BLaER1 treated with 17β-estradiol and CSF1 and Interleukin-3, amounts not matched to agents 10 nM and 100 nM (cell line): ENCODE results near the gene TMEM127.

ENCODE experiments used
- H3K27ac ChIP-seq, 11 experiments: shearing (Covaris generic); formaldehyde crosslinking; 2 replicates each; pipeline ENCODE4 v1.8.1; 2022
- H3K27me3 ChIP-seq, 11 experiments: shearing (Covaris generic); formaldehyde crosslinking; 2 replicates each; pipeline ENCODE4 v1.8.1; 2022
- H3K36me3 ChIP-seq, 11 experiments: shearing (Covaris generic); formaldehyde crosslinking; 2 replicates each; pipeline ENCODE4 v1.8.1; 2022
- H3K4me1 ChIP-seq, 10 experiments: shearing (Covaris generic); formaldehyde crosslinking; 2 replicates each; pipeline ENCODE4 v1.8.1; 2022
- H3K4me2 ChIP-seq, 11 experiments: shearing (Covaris generic); formaldehyde crosslinking; 2 replicates each; pipeline ENCODE4 v1.8.1; 2022
- H3K4me3 ChIP-seq, 10 experiments: shearing (Covaris generic); formaldehyde crosslinking; 2 replicates each; pipeline ENCODE4 v1.8.1; 2022
- H3K9ac ChIP-seq, 11 experiments: shearing (Covaris generic); formaldehyde crosslinking; 2 replicates each; pipeline ENCODE4 v1.8.1; 2022
- H3K9me3 ChIP-seq, 11 experiments: shearing (Covaris generic); formaldehyde crosslinking; replicated peaks in 1 of 11; 2 replicates each; pipeline ENCODE4 v1.8.1; 2022
- H4K20me1 ChIP-seq, 11 experiments: shearing (Covaris generic); formaldehyde crosslinking; 2 replicates each; pipeline ENCODE4 v1.8.1; 2022
- Cebpa-rat ChIP-seq, 11 experiments: shearing (Covaris generic); IDR thresholded peaks; 2 replicates each; pipeline ENCODE4 v1.8.1; 2022

Gene TMEM127

GRCh38 chr2:96267159-96267971 lies 1.6 kb upstream of the TMEM127 start:
- peak overlapping the region; percentile 78 to 96 (median 92) for H3K4me3 ChIP-seq
- H3K9me3 ChIP-seq = no peaks in the 10 kb centered on the region
- H3K4me1 ChIP-seq = peaks cover 25 to 36% (median 31%) of the 10 kb centered on the region in 10 experiments
- H3K9ac ChIP-seq = peak overlapping the region; percentile 84 to 96 (median 93)
- no peak for TF ChIP-seq Cebpa-rat (IDR thresholded peaks at IDR 0.05)
- H3K4me2 ChIP-seq = peak overlapping the region; percentile 79 to 98 (median 93)
- H3K36me3 ChIP-seq = peaks cover 67 to 74% (median 73%) of the 10 kb centered on the region in 11 experiments
- H3K27me3 ChIP-seq = no peaks in the 10 kb centered on the region
- peak overlapping the region in 6 of 11 experiments; percentile 82 to 91 (median 89); a peak in 10 of 22 replicates for H3K27ac ChIP-seq
- peaks cover 35 to 91% (median 75%) of the 10 kb centered on the region in 11 experiments; a peak in 21 of 22 replicates for H4K20me1 ChIP-seq

DNA sequence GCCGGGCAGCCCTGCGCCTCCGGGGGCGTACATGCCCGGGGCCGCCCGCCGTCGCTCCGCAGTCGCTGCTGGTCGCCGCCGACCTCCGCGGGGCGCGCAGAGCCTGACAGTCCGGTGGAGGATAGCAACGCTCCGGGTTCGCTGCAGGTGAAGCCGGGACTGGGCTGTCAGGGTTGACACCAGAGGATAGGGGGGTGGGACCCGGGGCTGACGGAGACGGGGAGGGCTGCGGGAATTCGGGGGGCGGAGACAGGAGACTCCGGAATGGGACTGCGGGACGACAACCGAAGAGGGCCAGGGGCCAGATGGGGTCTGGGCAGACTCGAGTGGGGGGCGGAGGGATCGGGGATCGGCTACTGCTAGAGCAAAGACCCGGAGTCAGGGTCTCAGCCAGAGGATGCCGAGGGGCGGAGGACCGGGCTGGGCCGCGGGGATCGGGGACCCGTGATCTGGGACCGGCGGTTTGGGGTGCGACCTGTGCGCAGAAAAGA lies 403 bp downstream of the TMEM127 start:
- Histone ChIP-seq H3K4me3 (peak overlapping the region; percentile 78 to 96 (median 92)), H3K4me2 (peak overlapping the region; percentile 91 to 99 (median 96)), H3K4me1 (peaks cover 38 to 56% (median 46%) of the 10 kb centered on the region in 10 experiments), H3K27me3 (no peaks in the 10 kb centered on the region), H3K9me3 (no peaks in the 10 kb centered on the region), H3K9ac (peak overlapping the region; percentile 84 to 96 (median 93)), H3K27ac (peak overlapping the region; percentile 79 to 92 (median 89)), H3K36me3 (peaks cover 59 to 70% (median 66%) of the 10 kb centered on the region in 11 experiments), H4K20me1 (peaks cover 34 to 91% (median 78%) of the 10 kb centered on the region in 11 experiments; a peak in 21 of 22 replicates)
- TF ChIP-seq Cebpa-rat (IDR thresholded peaks at IDR 0.05) = no peak

DNA sequence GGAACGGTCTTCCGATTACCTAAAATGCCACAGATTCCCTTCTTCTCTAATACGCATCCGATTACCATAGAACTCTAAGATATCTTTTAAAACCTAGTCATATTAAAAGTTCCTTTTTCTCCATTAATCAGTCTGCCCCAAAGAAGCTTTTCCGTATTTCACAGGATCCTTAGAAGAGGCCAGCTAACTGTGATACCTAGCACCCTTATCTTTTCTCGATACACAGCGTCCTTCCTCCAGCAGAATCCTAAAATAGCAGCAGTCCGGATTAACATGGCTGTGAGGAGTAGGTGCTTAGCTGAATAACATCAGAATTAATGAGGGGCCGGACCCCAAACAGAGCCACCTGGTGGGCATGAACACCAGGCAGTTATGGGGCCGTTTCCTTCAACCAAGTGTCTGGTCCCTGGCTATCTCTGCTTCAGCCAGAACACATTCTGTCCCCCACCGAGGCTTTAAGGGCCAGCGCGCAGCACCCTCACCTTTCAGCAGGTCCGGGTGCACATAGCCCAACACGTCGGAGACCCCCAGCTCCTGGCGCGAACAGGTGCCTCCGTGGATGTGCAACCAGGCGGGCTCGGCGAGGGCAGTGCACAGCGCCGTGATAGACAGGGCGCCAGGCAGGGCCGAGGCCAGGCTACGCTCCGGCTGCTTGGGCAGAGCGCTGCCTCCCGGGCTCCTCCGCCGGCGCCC lies 995 bp downstream of the TMEM127 start:
- H3K4me3 ChIP-seq = peak overlapping the region; percentile 78 to 96 (median 92)
- H4K20me1 ChIP-seq = peaks cover 34 to 94% (median 84%) of the 10 kb centered on the region in 11 experiments; a peak in 21 of 22 replicates
- no peaks in the 10 kb centered on the region for H3K27me3 ChIP-seq
- peaks cover 44 to 62% (median 52%) of the 10 kb centered on the region in 10 experiments for H3K4me1 ChIP-seq
- peak overlapping the region; percentile 79 to 92 (median 89) for H3K27ac ChIP-seq
- H3K9ac ChIP-seq = peak overlapping the region; percentile 84 to 96 (median 93)
- H3K9me3 ChIP-seq = no peaks in the 10 kb centered on the region
- H3K4me2 ChIP-seq = peak overlapping the region; percentile 91 to 99 (median 96)
- no peak for TF ChIP-seq Cebpa-rat (IDR thresholded peaks at IDR 0.05)
- H3K36me3 ChIP-seq = peaks cover 53 to 69% (median 65%) of the 10 kb centered on the region in 11 experiments

DNA sequence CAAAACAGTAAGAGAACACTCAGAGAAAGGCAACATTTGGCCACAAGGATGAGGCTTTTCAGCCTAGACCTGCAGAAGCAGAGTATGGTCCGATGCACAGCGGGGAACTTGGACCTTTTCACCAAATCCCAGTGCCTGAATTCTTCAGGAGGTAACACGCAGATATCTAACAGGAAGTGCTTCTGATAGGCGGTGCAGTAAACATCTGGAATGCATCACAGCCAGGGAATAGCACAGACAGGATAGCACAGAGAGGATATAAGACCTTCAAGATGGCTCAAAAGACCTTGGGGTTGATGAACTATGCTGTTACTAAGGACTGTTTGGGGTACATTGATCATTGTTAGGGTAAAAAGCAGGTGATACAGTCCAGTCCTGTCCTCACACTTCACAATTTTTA lies 1.7 kb downstream of the TMEM127 start:
- Histone ChIP-seq H3K9ac (peak overlapping the region; percentile 84 to 96 (median 93)), H3K27me3 (no peaks in the 10 kb centered on the region), H3K4me3 (peak overlapping the region; percentile 78 to 96 (median 92); a peak in 19 of 20 replicates), H3K9me3 (no peaks in the 10 kb centered on the region), H3K36me3 (peaks cover 53 to 69% (median 65%) of the 10 kb centered on the region in 11 experiments), H3K4me1 (peaks cover 51 to 69% (median 59%) of the 10 kb centered on the region in 10 experiments), H3K4me2 (peak overlapping the region; percentile 91 to 99 (median 96)), H4K20me1 (peaks cover 34 to 94% (median 78%) of the 10 kb centered on the region in 11 experiments; a peak in 21 of 22 replicates), H3K27ac (peak overlapping the region in 5 of 11 experiments; percentile 79 to 92 (median 88); a peak in 7 of 22 replicates)
- TF ChIP-seq Cebpa-rat (IDR thresholded peaks at IDR 0.05) = no peak

DNA sequence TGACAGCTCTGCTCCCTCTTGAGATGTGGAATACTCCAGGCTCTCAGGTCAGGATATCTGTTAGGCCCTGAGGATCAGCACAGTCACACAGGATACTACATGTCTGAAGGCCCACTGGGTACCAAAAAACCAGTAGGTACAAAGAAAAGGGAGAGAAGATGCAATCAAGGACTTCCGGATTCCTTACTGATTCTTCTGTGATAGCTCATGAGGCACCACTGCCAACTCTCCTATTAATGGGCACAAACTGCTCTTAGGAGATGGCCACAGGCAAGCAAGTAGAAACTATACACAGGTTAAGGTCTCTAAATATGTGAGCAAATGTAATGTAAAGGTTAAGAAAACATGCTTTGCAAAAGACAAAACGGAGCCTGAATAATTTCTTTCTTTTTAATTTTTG lies 3.5 kb downstream of the TMEM127 start:
- Histone ChIP-seq H3K36me3 (peaks cover 45 to 63% (median 58%) of the 10 kb centered on the region in 11 experiments), H4K20me1 (peaks cover 29 to 95% (median 63%) of the 10 kb centered on the region in 11 experiments; a peak in 21 of 22 replicates), H3K4me2 (peak overlapping the region in 4 of 11 experiments; percentile 88 to 95 (median 92); a peak in 6 of 22 replicates), H3K4me1 (peaks cover 65 to 79% (median 71%) of the 10 kb centered on the region in 10 experiments), H3K9me3 (no peaks in the 10 kb centered on the region), H3K27ac (peak overlapping the region in 1 of 11 experiments; percentile 90; a peak in 1 of 22 replicates), H3K27me3 (no peaks in the 10 kb centered on the region), H3K4me3 (no peak overlapping the region), H3K9ac (peak overlapping the region in 6 of 11 experiments; percentile 14 to 75 (median 64); a peak in 4 of 22 replicates)
- TF ChIP-seq Cebpa-rat (IDR thresholded peaks at IDR 0.05) = no peak

GRCh38 chr2:96261328-96262003 lies 4.3 kb downstream of the TMEM127 start:
- Histone ChIP-seq H3K9ac (peak overlapping the region; percentile 21 to 75 (median 60); a peak in 19 of 22 replicates), H3K27ac (peak overlapping the region in 10 of 11 experiments; percentile 19 to 90 (median 76); a peak in 19 of 22 replicates), H3K9me3 (no peaks in the 10 kb centered on the region), H3K27me3 (no peaks in the 10 kb centered on the region), H3K4me1 (peaks cover 65 to 83% (median 72%) of the 10 kb centered on the region in 10 experiments), H3K4me2 (peak overlapping the region; percentile 32 to 95 (median 88); a peak in 21 of 22 replicates), H4K20me1 (peaks cover 25 to 94% (median 55%) of the 10 kb centered on the region in 11 experiments; a peak in 20 of 22 replicates), H3K4me3 (peak overlapping the region in 3 of 10 experiments; percentile 22 to 36 (median 26); a peak in 5 of 20 replicates), H3K36me3 (peaks cover 43 to 62% (median 56%) of the 10 kb centered on the region in 11 experiments)
- no peak for TF ChIP-seq Cebpa-rat (IDR thresholded peaks at IDR 0.05)

DNA sequence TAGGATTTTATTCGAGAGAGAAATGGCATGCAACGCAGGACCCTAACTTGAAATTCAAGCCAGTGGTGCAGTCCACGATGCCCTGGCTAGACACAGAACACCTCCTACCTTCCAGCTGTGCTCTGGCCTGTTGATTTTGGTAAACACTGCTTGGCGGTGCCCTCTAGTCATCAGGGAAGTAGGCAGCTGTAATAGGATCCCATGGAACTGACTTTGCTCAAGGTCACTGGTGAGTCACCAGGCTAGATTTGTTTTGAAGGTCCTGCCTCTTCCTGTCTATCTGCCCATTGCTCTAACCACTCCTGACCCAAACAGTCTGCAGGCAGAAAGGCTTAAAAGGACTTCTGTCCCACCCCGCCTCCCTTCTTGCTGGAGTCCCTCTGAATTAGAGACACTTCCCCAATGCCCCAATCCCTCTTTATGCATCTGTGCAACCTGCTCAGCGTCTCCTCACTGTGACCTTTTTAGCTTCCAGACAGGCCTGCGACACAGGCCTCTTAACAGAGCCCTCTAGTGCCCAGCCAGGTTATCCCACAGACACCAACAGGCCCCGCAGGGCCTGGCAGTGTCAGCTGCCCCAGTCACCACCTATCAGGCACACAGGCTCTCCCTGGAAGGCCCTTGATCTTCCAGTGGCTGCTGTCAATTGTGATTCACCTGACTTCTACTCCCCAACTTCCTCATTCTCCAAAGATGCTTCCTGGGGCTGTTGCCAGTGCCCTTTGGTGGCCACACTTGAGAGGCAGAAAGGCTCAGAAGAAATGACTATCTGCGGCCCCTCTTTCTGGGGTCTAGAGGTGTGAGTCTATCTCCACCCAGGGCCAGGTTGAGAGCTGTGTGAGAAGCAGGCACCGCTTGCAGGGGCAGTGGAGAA lies 5.2 kb downstream of the TMEM127 start:
- no peak for TF ChIP-seq Cebpa-rat (IDR thresholded peaks at IDR 0.05)
- peak overlapping the region; percentile 21 to 75 (median 60); a peak in 20 of 22 replicates for H3K9ac ChIP-seq
- peaks cover 50 to 71% (median 63%) of the 10 kb centered on the region in 11 experiments for H3K36me3 ChIP-seq
- no peaks in the 10 kb centered on the region for H3K9me3 ChIP-seq
- peak overlapping the region; percentile 32 to 95 (median 88) for H3K4me2 ChIP-seq
- H3K27me3 ChIP-seq = no peaks in the 10 kb centered on the region
- peak overlapping the region; percentile 19 to 90 (median 71); a peak in 21 of 22 replicates for H3K27ac ChIP-seq
- peaks cover 25 to 100% (median 54%) of the 10 kb centered on the region in 11 experiments; a peak in 20 of 22 replicates for H4K20me1 ChIP-seq
- H3K4me3 ChIP-seq = peak overlapping the region in 4 of 10 experiments; percentile 31 to 39 (median 34); a peak in 7 of 20 replicates
- peaks cover 73 to 91% (median 80%) of the 10 kb centered on the region in 10 experiments for H3K4me1 ChIP-seq
